K562 (cell line): ENCODE results near the gene C3. TPM values are rescaled to one million over a fixed set of nuclear protein-coding genes. Genes with fewer than 3 reads are reported as not detected.

Source experiments
- ATAC-seq: fragments of 200-7000 bp; cut with Tn5 transposase; 3 replicates; pipeline ENCODE4 v1.9.1; 2020; ENCODE audit warnings: moderate library complexity
- BruUV-seq: library from RNA; stranded (reverse); fragments of 400-500 nt; replicated peaks from 2 replicates; lab custom pipeline; 2021; lab: Mats Ljungman, UMichigan
- CTCF ChIA-PET: fragments of 300-600 bp; formaldehyde crosslinking; extraction: SDS; loops from one replicate; lab custom pipeline; 2021; ENCODE audit warnings: low intra/inter-chr PET ratio; lab: Yijun Ruan, JAX
- POLR2A ChIA-PET: fragments of 300-600, 350-650 bp; sonication (Branson Sonifier 250); formaldehyde crosslinking; extraction: SDS; loops from one replicate; lab custom pipeline; 2021; ENCODE audit warnings: antibody characterized with exemption, inconsistent platforms; lab: Yijun Ruan, JAX
- DNase-seq, 4 experiments: peaks; one replicate each; pipeline versions ENCODE4 v3.0.0 to v3.0.0-alpha.2; 2011 to 2018; ENCODE audit warnings: low spot score in 3 of 4, mixed read lengths in 3 of 4; ENCODE audit errors: extremely low read depth in 1 of 4
- FAIRE-seq: peaks from 2 replicates; lab custom pipeline; 2011; peaks lifted over from hg19 to GRCh38; lab: Jason Lieb, UNC
- H2AFZ ChIP-seq: 2 replicates; pipeline ENCODE4 v1.6.0; 2011; ENCODE audit warnings: low read depth, low read length, control low read depth, inconsistent platforms
- H3K27ac ChIP-seq: fragments of 200-600 bp; 3 replicates; pipeline ENCODE4 v1.8.0; 2011; ENCODE audit warnings: low read depth, mild to moderate bottlenecking, control low read depth, inconsistent platforms, low read length, moderate library complexity, mixed read lengths; ENCODE audit errors: extremely low read depth
- H3K27me3 ChIP-seq, 2 experiments: fragments of 300-600 bp in 1 of 2; 2 replicates in 1 of 2; 3 replicates in 1 of 2; pipeline versions ENCODE4 v1.6.0 to v1.8.0; 2011; ENCODE audit warnings: inconsistent platforms in 2 of 2, low read length in 2 of 2, mild to moderate bottlenecking in 1 of 2, mixed read lengths in 1 of 2, moderate library complexity in 1 of 2; ENCODE audit not compliant: control insufficient read depth in 2 of 2, insufficient read depth in 2 of 2
- H3K36me3 ChIP-seq: fragments of 300-600 bp; 3 replicates; pipeline ENCODE4 v1.8.0; 2011; ENCODE audit warnings: mild to moderate bottlenecking, low read length, inconsistent platforms; ENCODE audit not compliant: control insufficient read depth, insufficient read depth
- H3K4me1 ChIP-seq, 2 experiments: fragments of 200-600 bp in 1 of 2; replicated peaks in 1 of 2; 2 replicates in 1 of 2; 3 replicates in 1 of 2; pipeline versions ENCODE4 v1.5.1 to v1.8.0; 2011; ENCODE audit warnings: inconsistent platforms in 2 of 2, low read length in 2 of 2, mild to moderate bottlenecking in 1 of 2, mixed read lengths in 1 of 2, moderate library complexity in 1 of 2; ENCODE audit not compliant: control insufficient read depth in 2 of 2, insufficient read depth in 2 of 2
- H3K4me2 ChIP-seq: 2 replicates; pipeline ENCODE4 v1.6.1; 2011; ENCODE audit warnings: low read length, control low read depth, inconsistent platforms, mixed read lengths; ENCODE audit not compliant: insufficient read depth
- H3K4me3 ChIP-seq: fragments of 200-600 bp; sonication (generic), shearing (Covaris generic); 2 replicates; pipeline ENCODE4 v1.5.1; 2016; ENCODE audit warnings: control low read depth, inconsistent platforms
- H3K79me2 ChIP-seq: fragments of 200-600 bp; 3 replicates; pipeline ENCODE4 v1.8.0; 2011; ENCODE audit warnings: low read length, inconsistent platforms; ENCODE audit not compliant: control insufficient read depth, insufficient read depth
- H3K9ac ChIP-seq, 2 experiments: 2 replicates each; pipeline versions ENCODE4 v1.6.0 to v1.6.1; 2011; ENCODE audit warnings: low read depth in 2 of 2, low read length in 2 of 2, control low read depth in 1 of 2, inconsistent platforms in 1 of 2, mild to moderate bottlenecking in 1 of 2, mixed read lengths in 1 of 2; ENCODE audit not compliant: insufficient read depth in 1 of 2
- H3K9me1 ChIP-seq: one replicate; pipeline ENCODE4 v1.6.0; 2011; ENCODE audit warnings: inconsistent platforms, mild to moderate bottlenecking, low read length, moderate library complexity; ENCODE audit not compliant: control insufficient read depth, insufficient read depth
- H3K9me3 ChIP-seq: replicated peaks from 2 replicates; pipeline ENCODE4 v1.5.1; 2011; ENCODE audit warnings: low read depth, low read length, inconsistent platforms; ENCODE audit not compliant: control insufficient read depth, insufficient read depth
- H4K20me1 ChIP-seq: replicated peaks from 2 replicates; pipeline ENCODE4 v1.6.1; 2011; ENCODE audit warnings: low read length, inconsistent platforms, mixed read lengths; ENCODE audit not compliant: control insufficient read depth, insufficient read depth
- EGR1 ChIP-seq: fragments of 450-650 bp; conservative IDR thresholded peaks from 2 replicates; pipeline ENCODE4 v1.6.1; 2017; ENCODE audit warnings: mild to moderate bottlenecking
- MAFK ChIP-seq: IDR thresholded peaks from 2 replicates; pipeline ENCODE4 v1.6.1; 2011; ENCODE audit warnings: low read length, improper control_type of control experiment
- U2AF2 ChIP-seq: fragments of 200-400 bp; formaldehyde crosslinking; optimal IDR thresholded peaks from 2 replicates; pipeline ENCODE3; 2017; ENCODE audit warnings: low read depth, mild to moderate bottlenecking, low read length
- WGBS: fragments of 100-300 bp; shearing (Covaris generic); methylation state at CpG from one replicate; pipeline ENCODE4 v1.1.6; 2016; ENCODE audit warnings: low coverage, mixed read lengths; ENCODE audit not compliant: insufficient coverage; ENCODE audit errors: missing lambda C conversion rate; 5-methylcytosine and 5-hydroxymethylcytosine counted together
- in situ Hi-C: fragments of 300-500 bp; cut with MboI; formaldehyde crosslinking; loops from 4 replicates; pipeline ENCODE4 v1.15.0; 2018; ENCODE audit warnings: inconsistent platforms, mixed read lengths
- intact Hi-C: fragments of 100-400 bp; cut with micrococcal nuclease; formaldehyde crosslinking; loops from 2 replicates; pipeline ENCODE4 v1.14.2; 2022
- polyA plus RNA-seq, 8 experiments: library from polyadenylated mRNA; depleted of rRNA in 4 of 8; stranded (reverse) in 5 of 8; unstranded in 3 of 8; fragments of >200 nt; fragmentation: Nextera tagmentation in 2 of 8; fragmentation: Illumina TruSeq in 1 of 8; extraction: Ambion mirVana in 2 of 8; extraction: Trizol in 1 of 8; gene quantifications; 2 replicates each; pipeline versions ENCODE4 v1.2.1 to v1.2.3, GENCODE V29; 2011 to 2014; ENCODE audit warnings: inconsistent platforms in 1 of 8, missing spikeins in 1 of 8
- total RNA-seq, 7 experiments: library from RNA; depleted of rRNA in 6 of 7; stranded (reverse); fragments of >200 nt in 6 of 7; fragmentation: Illumina TruSeq in 2 of 7; extraction: Trizol in 2 of 7; gene quantifications; 2 replicates each; pipeline versions ENCODE4 v1.2.1 to v1.2.3, GENCODE V29; 2011 to 2021; ENCODE audit warnings: low replicate concordance in 1 of 7

The C3 gene
- total and polyA plus RNA-seq, 9 of the 15 experiments (the other 6 are each of a cell fraction or from before 2014, with no cell fraction given): 0.59 to 10.6 (median 2.2) TPM

GRCh38 chr19:6696239-6696820 lies 24.1 kb downstream of the C3 start:
- Histone ChIP-seq H3K4me2 (no peak overlapping the region), H3K4me3 (no peak overlapping the region), H3K27me3 (no peaks in the 10 kb centered on the region; a peak in 1 of 5 replicates), H3K79me2 (no peaks in the 10 kb centered on the region), H3K36me3 (no peaks in the 10 kb centered on the region), H2AFZ (no peak overlapping the region), H3K9me3 (no peaks in the 10 kb centered on the region), H3K9me1 (no peaks in the 10 kb centered on the region), H3K9ac (no peak overlapping the region), H3K4me1 (peaks cover 7 to 27% of the 10 kb centered on the region in 2 experiments; a peak in 3 of 5 replicates), H3K27ac (no peak overlapping the region), H4K20me1 (no peaks in the 10 kb centered on the region)
- FAIRE-seq: no peak
- DNase-seq: no peak
- no TSS peak for BruUV-seq
- intact Hi-C loops (no loop called here), in situ Hi-C loops (no loop called here)
- 70% methylated on average over 15 of the region's 18 CpGs for WGBS
- no peak for ATAC-seq
- ChIA-PET POLR2A (interaction anchor here (1.1 kb wide), 1 partner anchor 8 kb away, joined by 3 read pairs; no protein-coding TSS in a partner anchor), CTCF (no interaction called here)
- TF ChIP-seq U2AF2: no peak

GRCh38 chr19:6694147-6694815 lies 26.2 kb downstream of the C3 start:
- DNase-seq (peak; percentile 62 to 70 (median 67)), FAIRE-seq (peak; percentile 93), ATAC-seq (peak; percentile 95)
- Histone ChIP-seq H3K4me3 (no peak overlapping the region), H3K79me2 (no peaks in the 10 kb centered on the region), H3K9me1 (no peaks in the 10 kb centered on the region), H3K27ac (no peak overlapping the region), H3K4me1 (peaks cover 7 to 27% of the 10 kb centered on the region in 2 experiments; a peak in 3 of 5 replicates), H3K9ac (no peak overlapping the region), H3K27me3 (no peaks in the 10 kb centered on the region), H3K4me2 (no peak overlapping the region), H3K36me3 (no peaks in the 10 kb centered on the region), H2AFZ (no peak overlapping the region), H4K20me1 (no peaks in the 10 kb centered on the region), H3K9me3 (no peaks in the 10 kb centered on the region)
- no TSS peak for BruUV-seq
- 68% methylated on average over 15 of the region's 25 CpGs for whole genome bisulfite sequencing
- in situ Hi-C loops: no loop called here
- TF ChIP-seq EGR1 (0 out of 2 replicates have a peak, but pooled peaks have one; percentile 44), MAFK (no peak)
- POLR2A ChIA-PET: no interaction called here
- intact Hi-C loops: no loop called here
- CTCF ChIA-PET: no interaction called here
